Activated CD4-positive, alpha-beta T cell treated with anti-CD3 and anti-CD28 coated beads, Interleukin-2, amount 50 U/mL, for 24 hours (primary cell): ENCODE results near the gene TACC3.

ENCODE experiments used
- DNase-seq, 2 donors: peaks; one replicate each; pipeline ENCODE4 v3.0.0-alpha.2; 2020; ENCODE audit warnings: low read depth in 1 of 2, low spot score in 1 of 2

The TACC3 gene

GRCh38 chr4:1788254-1788973 lies 67.1 kb downstream of the TACC3 start:
- no peak for DNase-seq

GRCh38 chr4:1789552-1789951 lies 68.2 kb downstream of the TACC3 start:
- no peak for DNase-seq

GRCh38 chr4:1790005-1790404 lies 68.7 kb downstream of the TACC3 start:
- no peak for DNase-seq

GRCh38 chr4:1792158-1792831 lies 71.0 kb downstream of the TACC3 start:
- DNase-seq: no peak

- no peak for DNase-seq
These were observed 71.6 kb downstream of the TACC3 start, which contains the start of gene FGFR3 for GRCh38 chr4:1792832-1793495. TSS of gene FGFR3 (plus strand) at chr4:1793293. CDS start at chr4:1793935, 642 bp downstream.

GRCh38 chr4:1793496-1793840 lies 72.1 kb downstream of the TACC3 start:
- DNase-seq: peak; percentile 9 to 26

- no peak for DNase-seq
These were observed 72.9 kb downstream of the TACC3 start for GRCh38 chr4:1793940-1794808.
